GM12892 (cell line): ENCODE measurements around the gene NRN1L.

Experiments
- POLR2A ChIP-seq: IDR thresholded peaks from 2 replicates; pipeline ENCODE4 v1.6.1; 2011; ENCODE audit warnings: low read depth, low read length, control low read depth
- TAF1 ChIP-seq: IDR thresholded peaks from 2 replicates; pipeline ENCODE4 v1.6.1; 2011; ENCODE audit warnings: low read depth, mild to moderate bottlenecking, control low read depth, low read length, borderline replicate concordance

DNA sequence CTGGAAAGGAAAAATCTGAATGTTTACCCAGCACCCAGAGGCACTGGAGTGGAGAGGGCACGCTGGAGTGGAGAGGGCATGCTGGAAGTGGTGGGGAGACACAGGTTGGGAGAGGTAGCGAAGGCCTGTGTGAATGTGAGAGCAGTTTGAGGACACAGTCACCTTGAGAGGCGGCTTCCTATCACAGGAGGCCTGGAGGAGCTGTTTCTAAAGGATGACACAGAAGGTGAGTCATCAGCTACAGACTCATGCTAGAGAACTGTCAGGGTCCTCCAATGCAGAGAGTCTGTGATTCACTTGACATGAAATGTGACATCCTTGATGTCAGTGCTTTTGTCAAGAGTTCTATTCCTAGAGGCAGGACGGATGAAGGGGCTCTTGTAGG lies 33.2 kb downstream of the NRN1L start:
- TF ChIP-seq TAF1 = no peak
- TF ChIP-seq POLR2A = no peak
